WTC11 (cell line): ENCODE measurements around the gene VPS52. TPM values are rescaled to one million over a fixed set of nuclear protein-coding genes. Genes with fewer than 3 reads are reported as not detected.

ENCODE experiments used
- ATAC-seq: fragments of 200-7000 bp; cut with Tn5 transposase; 2 replicates; pipeline ENCODE4 v1.10.0; 2021; ENCODE audit warnings: mild to moderate bottlenecking, moderate library complexity
- CTCF ChIA-PET: fragments of 300-600 bp; sonication (Branson Sonifier 250); formaldehyde crosslinking; loops from one replicate; lab custom pipeline; 2021; ENCODE audit warnings: antibody characterized with exemption; lab: Charles Lee
- POLR2A ChIA-PET: fragments of 350-600 bp; sonication (Branson Sonifier 250); formaldehyde crosslinking; loops from one replicate; lab custom pipeline; 2021; ENCODE audit warnings: antibody characterized with exemption; lab: Charles Lee
- DNase-seq: peaks from one replicate; pipeline ENCODE4 v3.0.0; 2021; ENCODE audit warnings: low spot score
- H3K27ac Mint-ChIP-seq: 2 replicates; pipeline ENCODE4 v1.8.0; 2021; ENCODE audit warnings: mixed read lengths
- H3K27me3 Mint-ChIP-seq: 2 replicates; pipeline ENCODE4 v1.8.0; 2021; ENCODE audit warnings: low read depth, mild to moderate bottlenecking, moderate library complexity, mixed read lengths
- H3K36me3 Mint-ChIP-seq: 2 replicates; pipeline ENCODE4 v1.8.0; 2021; ENCODE audit warnings: mixed read lengths
- H3K4me1 Mint-ChIP-seq: 2 replicates; pipeline ENCODE4 v1.8.0; 2022; ENCODE audit warnings: mixed read lengths
- H3K4me3 Mint-ChIP-seq: 2 replicates; pipeline ENCODE4 v1.8.0; 2021; ENCODE audit warnings: mild to moderate bottlenecking, moderate library complexity, mixed read lengths
- H3K9me3 Mint-ChIP-seq: 2 replicates; pipeline ENCODE4 v1.8.0; 2021; ENCODE audit warnings: mixed read lengths
- AFF4 ChIP-seq: sonication (generic); formaldehyde crosslinking; IDR thresholded peaks from 2 replicates; pipeline ENCODE4 v1.8.1; 2023; ENCODE audit warnings: mild to moderate bottlenecking, missing genetic modification reagents, borderline replicate concordance
- ATF2 ChIP-seq: sonication (generic); formaldehyde crosslinking; IDR thresholded peaks from 2 replicates; pipeline ENCODE4 v1.8.1; 2022; ENCODE audit warnings: low read depth, missing genetic modification reagents, borderline replicate concordance
- CBFB ChIP-seq: sonication (generic); formaldehyde crosslinking; IDR thresholded peaks from 2 replicates; pipeline ENCODE4 v1.8.1; 2022; ENCODE audit warnings: mild to moderate bottlenecking, low read depth, missing genetic modification reagents
- E2F1 ChIP-seq: sonication (generic); formaldehyde crosslinking; IDR thresholded peaks from 2 replicates; pipeline ENCODE4 v1.8.0; 2022; ENCODE audit warnings: mild to moderate bottlenecking, missing genetic modification reagents
- ELF4 ChIP-seq: sonication (generic); formaldehyde crosslinking; IDR thresholded peaks from 2 replicates; pipeline ENCODE4 v1.8.1; 2022; ENCODE audit warnings: low read depth, mild to moderate bottlenecking, moderate library complexity, missing genetic modification reagents
- ESRRA ChIP-seq: sonication (generic); formaldehyde crosslinking; IDR thresholded peaks from 2 replicates; pipeline ENCODE4 v1.8.1; 2022; ENCODE audit warnings: mild to moderate bottlenecking, missing genetic modification reagents, borderline replicate concordance
- FOXK1 ChIP-seq: sonication (generic); formaldehyde crosslinking; IDR thresholded peaks from 2 replicates; pipeline ENCODE4 v1.8.0; 2022; ENCODE audit warnings: mild to moderate bottlenecking, moderate library complexity, missing genetic modification reagents
- FOXP1 ChIP-seq: sonication (generic); formaldehyde crosslinking; IDR thresholded peaks from 2 replicates; pipeline ENCODE4 v1.8.0; 2022; ENCODE audit warnings: missing genetic modification reagents, mild to moderate bottlenecking, moderate library complexity, borderline replicate concordance
- HMGA2 ChIP-seq: fragments of 250-450 bp; sonication (Bioruptor Pico); IDR thresholded peaks from 2 replicates; pipeline ENCODE4 v1.4.0; 2021; ENCODE audit warnings: mild to moderate bottlenecking, moderate library complexity
- HMGXB4 ChIP-seq: sonication (generic); formaldehyde crosslinking; IDR thresholded peaks from 2 replicates; pipeline ENCODE4 v1.8.1; 2023; ENCODE audit warnings: mild to moderate bottlenecking, moderate library complexity, missing genetic modification reagents
- IRF2 ChIP-seq: sonication (generic); formaldehyde crosslinking; IDR thresholded peaks from 2 replicates; pipeline ENCODE4 v1.8.0; 2022; ENCODE audit warnings: low read depth, missing genetic modification reagents, borderline replicate concordance
- JUN ChIP-seq: sonication (generic); formaldehyde crosslinking; IDR thresholded peaks from 2 replicates; pipeline ENCODE4 v1.8.0; 2023; ENCODE audit warnings: mild to moderate bottlenecking, missing genetic modification reagents
- MYBL2 ChIP-seq: sonication (generic); formaldehyde crosslinking; IDR thresholded peaks from 2 replicates; pipeline ENCODE4 v1.8.1; 2023; ENCODE audit warnings: mild to moderate bottlenecking, moderate library complexity, missing genetic modification reagents
- NFE2L1 ChIP-seq: sonication (generic); formaldehyde crosslinking; IDR thresholded peaks from 2 replicates; pipeline ENCODE4 v1.8.1; 2023; ENCODE audit warnings: missing genetic modification reagents
- NFYB ChIP-seq: sonication (generic); formaldehyde crosslinking; conservative IDR thresholded peaks from 2 replicates; pipeline ENCODE4 v1.8.0; 2022; ENCODE audit warnings: low read depth, missing genetic modification reagents
- NR2C2 ChIP-seq: sonication (generic); formaldehyde crosslinking; IDR thresholded peaks from 2 replicates; pipeline ENCODE4 v1.8.0; 2022; ENCODE audit warnings: mild to moderate bottlenecking, missing genetic modification reagents
- RORB ChIP-seq: fragments of 250-450 bp; sonication (Bioruptor Pico); IDR thresholded peaks from 2 replicates; pipeline ENCODE4 v1.9.0; 2021; ENCODE audit warnings: mild to moderate bottlenecking
- SMAD3 ChIP-seq: sonication (generic); formaldehyde crosslinking; IDR thresholded peaks from 2 replicates; pipeline ENCODE4 v1.8.0; 2022; ENCODE audit warnings: missing genetic modification reagents, mild to moderate bottlenecking, borderline replicate concordance
- TP53 ChIP-seq: sonication (generic); formaldehyde crosslinking; IDR thresholded peaks from 2 replicates; pipeline ENCODE4 v1.8.1; 2023; ENCODE audit warnings: mild to moderate bottlenecking, missing genetic modification reagents
- USF2 ChIP-seq: sonication (generic); formaldehyde crosslinking; IDR thresholded peaks from 2 replicates; pipeline ENCODE4 v1.8.1; 2023; ENCODE audit warnings: mild to moderate bottlenecking, missing genetic modification reagents, moderate library complexity
- ZNF138 ChIP-seq: sonication (generic); formaldehyde crosslinking; conservative IDR thresholded peaks from 2 replicates; pipeline ENCODE4 v1.8.1; 2022; ENCODE audit warnings: mild to moderate bottlenecking, moderate library complexity, missing genetic modification reagents
- ZNF263 ChIP-seq: sonication (generic); formaldehyde crosslinking; IDR thresholded peaks from 2 replicates; pipeline ENCODE4 v1.8.1; 2022; ENCODE audit warnings: low read depth, mild to moderate bottlenecking, moderate library complexity, missing genetic modification reagents
- ZNF416 ChIP-seq: fragments of 250-450 bp; sonication (Bioruptor Pico); IDR thresholded peaks from 2 replicates; pipeline ENCODE4 v1.9.0; 2021; ENCODE audit warnings: mild to moderate bottlenecking, inconsistent platforms
- total RNA-seq: library from RNA; stranded (reverse); gene quantifications from 3 replicates; pipeline ENCODE4 v1.2.3, GENCODE V29; 2021

VPS52 gene
- total RNA-seq, 1 experiment from 2014 or later, result 46.8 TPM

- no peak overlapping the region for H3K27ac Mint-ChIP-seq
- H3K9me3 Mint-ChIP-seq, result 0 out of 2 replicates have a peak, but pooled peaks cover 3% of the 10 kb centered on the region
- CTCF ChIA-PET, result interaction anchor here (1.3 to 2.6 kb wide), 2 partner anchors 31 to 91 kb away, joined by 3 to 14 read pairs; no protein-coding TSS in a partner anchor
- POLR2A ChIA-PET, result no interaction called here
- ATAC-seq (no peak), DNase-seq (no peak)
- no peaks in the 10 kb centered on the region for H3K36me3 Mint-ChIP-seq
- TF ChIP-seq ELF4 (no peak), IRF2 (CRISPR knock-in tag) (no peak), ZNF263 (CRISPR knock-in tag) (no peak), FOXP1 (CRISPR knock-in tag) (no peak), E2F1 (CRISPR knock-in tag) (no peak), HMGA2 (no peak), ATF2 (CRISPR knock-in tag) (no peak), ESRRA (CRISPR knock-in tag) (no peak), TP53 (no peak)
- peaks cover 98% of the 10 kb centered on the region for H3K27me3 Mint-ChIP-seq
- H3K4me3 Mint-ChIP-seq, result no peak overlapping the region
- H3K4me1 Mint-ChIP-seq, result peaks cover 28% of the 10 kb centered on the region
These were observed 54.4 kb downstream of the VPS52 start for GRCh38 chr6:33217246-33217645.

- CTCF ChIA-PET, result interaction anchor here (2.5 kb wide), 1 partner anchor 33 kb away, joined by 10 read pairs; no protein-coding TSS in a partner anchor
- ATAC-seq (no peak), DNase-seq (no peak)
- no peak for TF ChIP-seq ZNF416 (CRISPR knock-in tag)
- no peak for TF ChIP-seq NR2C2 (CRISPR knock-in tag)
- TF ChIP-seq USF2 (CRISPR knock-in tag), result no peak
- TF ChIP-seq JUN, result no peak
- TF ChIP-seq SMAD3 (CRISPR knock-in tag), result no peak
- TF ChIP-seq MYBL2 (CRISPR knock-in tag), result no peak
- TF ChIP-seq NFYB (CRISPR knock-in tag), result no peak
- TF ChIP-seq HMGXB4 (CRISPR knock-in tag), result no peak
- TF ChIP-seq ZNF138 (CRISPR knock-in tag), result no peak
- TF ChIP-seq CBFB, result no peak
- no peak for TF ChIP-seq FOXK1 (CRISPR knock-in tag)
- TF ChIP-seq RORB, result no peak
- no peak for TF ChIP-seq AFF4 (CRISPR knock-in tag)
- TF ChIP-seq NFE2L1 (CRISPR knock-in tag), result no peak
- Mint-ChIP-seq H3K27me3 (peaks cover 92% of the 10 kb centered on the region), H3K4me1 (peaks cover 36% of the 10 kb centered on the region), H3K4me3 (no peak overlapping the region), H3K9me3 (no peaks in the 10 kb centered on the region), H3K27ac (no peak overlapping the region), H3K36me3 (no peaks in the 10 kb centered on the region)
- POLR2A ChIA-PET, result no interaction called here
These were observed 55.5 kb downstream of the VPS52 start for GRCh38 chr6:33216117-33216649.
